Activated CD8-positive, alpha-beta memory T cell treated with anti-CD3 and anti-CD28 coated beads, Interleukin-2, amount 50 U/mL, for 48 hours (primary cell): ENCODE measurements around the gene NDUFAB1.
"Not testable (repeated sequence)": the region's sequence is repeated elsewhere in the genome, so short reads cannot be mapped to it uniquely, and the experiment has no call there.

Source experiments
- DNase-seq: peaks from one replicate; pipeline ENCODE4 v3.0.0-alpha.2; 2020

NDUFAB1 gene

GRCh38 chr16:23595951-23596720 is at the start of gene NDUFAB1:
Gene NDUFAB1, minus strand, starts transcription at chr16:23596316. Its CDS starts 26 bp downstream, at chr16:23596290.
- DNase-seq, result peak; percentile 98

- DNase-seq, result no peak
Measured at GRCh38 chr16:23642246-23642774, 46.2 kb upstream of the NDUFAB1 start.

GRCh38 chr16:23640931-23641765 is 45.0 kb upstream of the NDUFAB1 start, which contains the start of the genes DCTN5 and PALB2:
Gene DCTN5, plus strand, starts transcription at chr16:23641466. Its CDS starts 77 bp downstream, at chr16:23641543.
Gene PALB2, minus strand, starts transcription at chr16:23641310. Its CDS starts 153 bp downstream, at chr16:23641157.
- peak; percentile 92 for DNase-seq

GRCh38 chr16:23640615-23640930 is 44.5 kb upstream of the NDUFAB1 start:
- DNase-seq, result no peak

- DNase-seq, result no peak
Measured at GRCh38 chr16:23635958-23636357, 39.8 kb upstream of the NDUFAB1 start.

- DNase-seq, result no peak
Measured at GRCh38 chr16:23634461-23635036, 38.4 kb upstream of the NDUFAB1 start.

GRCh38 chr16:23631874-23632273 is 35.8 kb upstream of the NDUFAB1 start:
- not testable (repeated sequence) for DNase-seq

- DNase-seq, result no peak
Measured at GRCh38 chr16:23629516-23629915, 33.4 kb upstream of the NDUFAB1 start.

GRCh38 chr16:23624092-23624491 is 28.0 kb upstream of the NDUFAB1 start:
- DNase-seq, result no peak

- DNase-seq, result no peak
Measured at GRCh38 chr16:23615805-23616204, 19.7 kb upstream of the NDUFAB1 start.

- no peak for DNase-seq
Measured at GRCh38 chr16:23611936-23612335, 15.8 kb upstream of the NDUFAB1 start.

GRCh38 chr16:23610905-23611304 is 14.8 kb upstream of the NDUFAB1 start:
- not testable (repeated sequence) for DNase-seq

- no peak for DNase-seq
Measured at GRCh38 chr16:23609929-23610328, 13.8 kb upstream of the NDUFAB1 start.

GRCh38 chr16:23608194-23608593 is 12.1 kb upstream of the NDUFAB1 start:
- no peak for DNase-seq

- no peak for DNase-seq
Measured at GRCh38 chr16:23607726-23608125, 11.6 kb upstream of the NDUFAB1 start.

- DNase-seq, result no peak
Measured at GRCh38 chr16:23597003-23597756, 1.1 kb upstream of the NDUFAB1 start.

GRCh38 chr16:23595246-23595950 is 718 bp downstream of the NDUFAB1 start:
- no peak for DNase-seq

GRCh38 chr16:23594186-23594585 is 1.9 kb downstream of the NDUFAB1 start:
- no peak for DNase-seq

- no peak for DNase-seq
Measured at GRCh38 chr16:23590181-23590580, 5.9 kb downstream of the NDUFAB1 start.

- DNase-seq, result no peak
Measured at GRCh38 chr16:23587726-23588125, 8.4 kb downstream of the NDUFAB1 start.

- DNase-seq, result no peak
Measured at GRCh38 chr16:23584186-23585076, 11.7 kb downstream of the NDUFAB1 start.
